H1 (cell line): ENCODE results near the gene STBD1. TPM values are rescaled to one million over a fixed set of nuclear protein-coding genes. Genes with fewer than 3 reads are reported as not detected.

Source experiments
- CTCF ChIA-PET: fragments of 300-600 bp; sonication (Branson Sonifier 250); formaldehyde crosslinking; loops from one replicate; lab custom pipeline; 2021; ENCODE audit not compliant: partially characterized antibody; lab: Charles Lee
- POLR2A ChIA-PET: fragments of 300-600 bp; sonication (Branson Sonifier 250); formaldehyde crosslinking; loops from one replicate; lab custom pipeline; 2021; ENCODE audit warnings: inconsistent platforms; ENCODE audit not compliant: partially characterized antibody; lab: Charles Lee
- DNase-seq, 2 experiments: peaks; one replicate each; pipeline versions ENCODE4 v3.0.0 to v3.0.0-alpha.2; 2010 to 2022; ENCODE audit warnings: low spot score in 2 of 2, low read depth in 1 of 2, mixed read lengths in 1 of 2
- FAIRE-seq: peaks from 2 replicates; lab custom pipeline; 2011; peaks lifted over from hg19 to GRCh38; lab: Jason Lieb, UNC
- H2AFZ ChIP-seq: 2 replicates; pipeline ENCODE4 v1.8.1; 2012; ENCODE audit warnings: low read length, inconsistent platforms
- H2AK5ac ChIP-seq: 2 replicates; pipeline ENCODE4 v1.6.1; 2013; ENCODE audit warnings: low read depth, low read length
- H2BK120ac ChIP-seq: replicated peaks from 2 replicates; pipeline ENCODE3; 2013; ENCODE audit warnings: low read depth, low read length, inconsistent platforms
- H2BK12ac ChIP-seq: 2 replicates; pipeline ENCODE4 v1.6.1; 2013; ENCODE audit warnings: low read depth, low read length
- H2BK15ac ChIP-seq: 2 replicates; pipeline ENCODE4 v1.6.1; 2013; ENCODE audit warnings: low read length
- H2BK20ac ChIP-seq: 2 replicates; pipeline ENCODE4 v1.6.1; 2013; ENCODE audit warnings: low read length
- H2BK5ac ChIP-seq: 2 replicates; pipeline ENCODE4 v1.6.1; 2013; ENCODE audit warnings: low read depth, low read length
- H3K14ac ChIP-seq: 2 replicates; pipeline ENCODE4 v1.6.1; 2013; ENCODE audit warnings: inconsistent platforms; ENCODE audit not compliant: insufficient read length
- H3K18ac ChIP-seq: 2 replicates; pipeline ENCODE4 v1.6.1; 2013; ENCODE audit warnings: low read length; ENCODE audit errors: extremely low read depth
- H3K23ac ChIP-seq: 2 replicates; pipeline ENCODE4 v1.6.1; 2013; ENCODE audit warnings: inconsistent platforms; ENCODE audit not compliant: insufficient read length
- H3K23me2 ChIP-seq: 2 replicates; pipeline ENCODE4 v1.6.1; 2013; ENCODE audit warnings: low read depth, low read length
- H3K27ac ChIP-seq: 2 replicates; pipeline ENCODE4 v1.6.1; 2011; ENCODE audit warnings: low read depth, low read length, inconsistent platforms
- H3K27me3 ChIP-seq, 4 experiments: replicated peaks in 1 of 4; 1 replicate in 1 of 4; 2 replicates in 3 of 4; pipeline versions ENCODE4 v1.6.1 to v1.8.1; 2011 to 2013; ENCODE audit warnings: low read length in 3 of 4, mild to moderate bottlenecking in 3 of 4, inconsistent platforms in 2 of 4, mixed read lengths in 2 of 4, moderate library complexity in 1 of 4; ENCODE audit not compliant: control insufficient read depth in 3 of 4, insufficient read depth in 3 of 4; ENCODE audit errors: extremely low read depth in 1 of 4
- H3K36me3 ChIP-seq, 4 experiments: 2 replicates each; pipeline versions ENCODE4 v1.6.1 to v1.8.1; 2011 to 2013; ENCODE audit warnings: mild to moderate bottlenecking in 4 of 4, low read length in 3 of 4, moderate library complexity in 2 of 4, control low read depth in 1 of 4, inconsistent platforms in 1 of 4; ENCODE audit not compliant: insufficient read depth in 4 of 4, control insufficient read depth in 2 of 4
- H3K4ac ChIP-seq: replicated peaks from 2 replicates; pipeline ENCODE3; 2013; ENCODE audit warnings: low read length, low read depth, mixed read lengths, inconsistent platforms; ENCODE audit not compliant: insufficient read length
- H3K4me1 ChIP-seq, 4 experiments: replicated peaks in 1 of 4; 1 replicate in 1 of 4; 2 replicates in 3 of 4; pipeline versions ENCODE4 v1.6.1 to v1.8.1; 2011 to 2013; ENCODE audit warnings: low read length in 3 of 4, inconsistent platforms in 2 of 4, mixed read lengths in 1 of 4; ENCODE audit not compliant: insufficient read depth in 4 of 4, control insufficient read depth in 3 of 4
- H3K4me2 ChIP-seq, 2 experiments: 2 replicates each; pipeline versions ENCODE4 v1.6.1 to v1.8.1; 2011 to 2013; ENCODE audit warnings: low read depth in 2 of 2, low read length in 2 of 2, control low read depth in 1 of 2, inconsistent platforms in 1 of 2, mild to moderate bottlenecking in 1 of 2; ENCODE audit not compliant: insufficient read depth in 1 of 2
- H3K4me3 ChIP-seq, 4 experiments: fragments of 200-600, 300-600 bp in 1 of 4; sonication (generic), shearing (Covaris generic), sonication (Bioruptor Twin) in 1 of 4; 2 replicates each; pipeline versions ENCODE4 v1.5.1 to v1.8.1; 2011 to 2016; ENCODE audit warnings: low read length in 4 of 4, low read depth in 3 of 4, control low read depth in 2 of 4, inconsistent platforms in 2 of 4, mild to moderate bottlenecking in 2 of 4, mixed read lengths in 1 of 4, moderate library complexity in 1 of 4; ENCODE audit not compliant: insufficient read depth in 2 of 4; ENCODE audit errors: extremely low read depth in 1 of 4
- H3K56ac ChIP-seq: replicated peaks from 2 replicates; pipeline ENCODE3; 2013; ENCODE audit warnings: low read depth, mild to moderate bottlenecking, mixed read lengths, low read length, inconsistent platforms; ENCODE audit not compliant: insufficient read length
- H3K79me1 ChIP-seq: 2 replicates; pipeline ENCODE4 v1.6.1; 2013; ENCODE audit warnings: low read depth, low read length, control low read depth
- H3K79me2 ChIP-seq, 2 experiments: 2 replicates each; pipeline versions ENCODE4 v1.6.1 to v1.8.1; 2012 to 2013; ENCODE audit warnings: low read length in 2 of 2, mild to moderate bottlenecking in 2 of 2, inconsistent platforms in 1 of 2; ENCODE audit not compliant: insufficient read depth in 2 of 2, control insufficient read depth in 1 of 2
- H3K9ac ChIP-seq, 4 experiments: replicated peaks in 1 of 4; 1 replicate in 1 of 4; 2 replicates in 3 of 4; pipeline versions ENCODE4 v1.6.1 to v1.8.1; 2011 to 2013; ENCODE audit warnings: low read depth in 3 of 4, low read length in 3 of 4, control low read depth in 2 of 4, mild to moderate bottlenecking in 2 of 4, moderate library complexity in 2 of 4, inconsistent platforms in 1 of 4; ENCODE audit errors: extremely low read depth in 1 of 4
- H3K9me3 ChIP-seq, 2 experiments: 2 replicates each; pipeline versions ENCODE4 v1.6.1 to v1.8.1; 2012 to 2013; ENCODE audit warnings: mild to moderate bottlenecking in 2 of 2, moderate library complexity in 2 of 2, control low read depth in 1 of 2, inconsistent platforms in 1 of 2, low read depth in 1 of 2, low read length in 1 of 2, mixed read lengths in 1 of 2; ENCODE audit not compliant: insufficient read depth in 2 of 2
- H4K20me1 ChIP-seq, 2 experiments: replicated peaks in 1 of 2; 2 replicates each; pipeline versions ENCODE3 to v1.8.1; 2011 to 2013; ENCODE audit warnings: inconsistent platforms in 2 of 2, low read length in 2 of 2, mild to moderate bottlenecking in 1 of 2; ENCODE audit not compliant: insufficient read depth in 2 of 2, control insufficient read depth in 1 of 2
- H4K5ac ChIP-seq: 2 replicates; pipeline ENCODE4 v1.6.1; 2013; ENCODE audit warnings: low read length, low read depth, mixed read lengths, inconsistent platforms; ENCODE audit not compliant: insufficient read length
- H4K8ac ChIP-seq: 2 replicates; pipeline ENCODE4 v1.8.0; 2013; ENCODE audit warnings: mild to moderate bottlenecking, moderate library complexity, low read length, inconsistent platforms; ENCODE audit not compliant: insufficient read depth; ENCODE audit errors: extremely low read depth
- H4K91ac ChIP-seq: replicated peaks from 2 replicates; pipeline ENCODE3; 2013; ENCODE audit warnings: low read length, mixed read lengths, inconsistent platforms; ENCODE audit not compliant: insufficient read length
- ATF2 ChIP-seq: IDR thresholded peaks from 2 replicates; pipeline ENCODE4 v1.6.1; 2012; ENCODE audit warnings: low read length, inconsistent platforms
- BCL11A ChIP-seq, 2 experiments: IDR thresholded peaks; one replicate each; pipeline ENCODE4 v1.6.1; 2011; ENCODE audit warnings: low read depth in 2 of 2, low read length in 2 of 2, mild to moderate bottlenecking in 2 of 2
- FOSL1 ChIP-seq: IDR thresholded peaks from 2 replicates; pipeline ENCODE4 v1.6.1; 2011; ENCODE audit warnings: mild to moderate bottlenecking, low read depth, low read length, moderate library complexity; ENCODE audit not compliant: insufficient read depth
- HDAC2 ChIP-seq, 2 experiments: fragments of 300-600 bp in 1 of 2; sonication (generic) in 1 of 2; IDR thresholded peaks; 2 replicates each; pipeline ENCODE4 v1.6.1; 2011 to 2012; ENCODE audit warnings: low read depth in 2 of 2, low read length in 2 of 2, mild to moderate bottlenecking in 2 of 2, moderate library complexity in 2 of 2, borderline replicate concordance in 1 of 2, inconsistent platforms in 1 of 2
- SAP30 ChIP-seq: fragments of 300-600 bp; sonication (generic); IDR thresholded peaks from 2 replicates; pipeline ENCODE4 v1.7.1; 2012; ENCODE audit warnings: low read length, moderate library complexity, mild to moderate bottlenecking, inconsistent platforms; ENCODE audit not compliant: insufficient read depth, insufficient replicate concordance
- SP2 ChIP-seq: IDR thresholded peaks from 2 replicates; pipeline ENCODE4 v1.6.1; 2012; ENCODE audit warnings: mild to moderate bottlenecking, low read length, inconsistent platforms
- TCF12 ChIP-seq: IDR thresholded peaks from 2 replicates; pipeline ENCODE4 v1.6.1; 2011; ENCODE audit warnings: low read depth, mild to moderate bottlenecking, low read length
- WGBS, 2 experiments: shearing (Covaris generic) in 1 of 2; methylation state at CpG; one replicate each; pipeline versions ENCODE4 v1.1.6 to v1.1.7; 2013 to 2015; ENCODE audit warnings: low lambda C conversion rate in 2 of 2, mixed read lengths in 2 of 2, inconsistent platforms in 1 of 2, low coverage in 1 of 2, missing lambda C conversion rate in 1 of 2; ENCODE audit not compliant: insufficient replicate concordance in 2 of 2, insufficient coverage in 1 of 2, insufficient read length in 1 of 2; ENCODE audit errors: extremely low coverage in 1 of 2, missing lambda C conversion rate in 1 of 2; 5-methylcytosine and 5-hydroxymethylcytosine counted together
- polyA plus RNA-seq, 7 experiments: library from polyadenylated mRNA; depleted of rRNA in 3 of 7; stranded (reverse) in 5 of 7; unstranded in 2 of 7; fragments of >200 nt in 5 of 7; fragments of 200-250 nt in 2 of 7; gene quantifications; 1 replicate in 5 of 7; 2 replicates in 1 of 7; 4 replicates in 1 of 7; pipeline versions ENCODE4 v1.2.1 to v1.2.3, GENCODE V29; 2011 to 2013; ENCODE audit warnings: missing spikeins in 2 of 7, mixed read lengths in 2 of 7
- total RNA-seq: library from RNA; stranded (reverse); fragmentation: NEBNext Ultra II Directional; extraction: Animal tissue kit (Norgen Biotek cat#: 25700); gene quantifications from 2 replicates; pipeline ENCODE4 v1.2.1, GENCODE V29; 2021

The STBD1 gene
- total and polyA plus RNA-seq, 2 of the 8 experiments (the other 6 are each of a cell fraction or from before 2014, with no cell fraction given) = 0.45 to 1.7 TPM

GRCh38 chr4:76342191-76342590, 35.7 kb downstream of the STBD1 start:
- WGBS, 2 experiments = 100% methylated on average over 1 of the region's 1 CpG; no CpG with 5 or more reads in 1 of the 2 experiments
- POLR2A ChIA-PET = no interaction called here
- no peak for TF ChIP-seq ATF2
- no peak for TF ChIP-seq SAP30
- no peak for TF ChIP-seq FOSL1
- no peak for TF ChIP-seq BCL11A (IDR thresholded peaks at IDR 0.05; ENCODE audit: low read depth in 2 of 2, low read length in 2 of 2)
- no peak for TF ChIP-seq TCF12
- TF ChIP-seq SP2 = no peak
- no peak for TF ChIP-seq HDAC2 (IDR thresholded peaks at IDR 0.05; ENCODE audit: borderline replicate concordance in 1 of 2, low read depth in 2 of 2, low read length in 2 of 2)

More at GRCh38 chr4:76342191-76342590, 35.7 kb downstream of the STBD1 start:
- H2BK15ac ChIP-seq = no peak overlapping the region
- H3K23me2 ChIP-seq = no peaks in the 10 kb centered on the region
- no peaks in the 10 kb centered on the region for H3K79me2 ChIP-seq
- no peak overlapping the region for H4K5ac ChIP-seq
- no peak overlapping the region for H3K27ac ChIP-seq
- H2BK12ac ChIP-seq = no peak overlapping the region
- no peaks in the 10 kb centered on the region for H4K20me1 ChIP-seq
- H3K4me1 ChIP-seq = no peaks in the 10 kb centered on the region
- H3K79me1 ChIP-seq = no peaks in the 10 kb centered on the region
- no peak overlapping the region for H3K4me3 ChIP-seq
- FAIRE-seq (no peak), DNase-seq (no peak)
- H2BK20ac ChIP-seq = no peak overlapping the region
- no peak overlapping the region for H3K14ac ChIP-seq
- no peak overlapping the region for H3K18ac ChIP-seq
- no peaks in the 10 kb centered on the region for H3K27me3 ChIP-seq
- no peak overlapping the region for H2BK5ac ChIP-seq
- H3K9me3 ChIP-seq = no peaks in the 10 kb centered on the region
- H4K8ac ChIP-seq = no peak overlapping the region
- H2BK120ac ChIP-seq = no peak overlapping the region
- no peaks in the 10 kb centered on the region for H3K36me3 ChIP-seq
- no peak overlapping the region for H2AFZ ChIP-seq
- no peak overlapping the region for H4K91ac ChIP-seq
- H3K23ac ChIP-seq = no peak overlapping the region
- H2AK5ac ChIP-seq = no peak overlapping the region
- H3K56ac ChIP-seq = no peak overlapping the region
- no peak overlapping the region for H3K4ac ChIP-seq
- H3K4me2 ChIP-seq = no peak overlapping the region
- H3K9ac ChIP-seq = no peak overlapping the region
- CTCF ChIA-PET = interaction anchor here (0.9 to 1.2 kb wide), 3 partner anchors 8 to 52 kb away, joined by 3 to 4 read pairs (median 3); no protein-coding TSS in a partner anchor
